ENCODE results near the gene FEZ2.

DNA sequence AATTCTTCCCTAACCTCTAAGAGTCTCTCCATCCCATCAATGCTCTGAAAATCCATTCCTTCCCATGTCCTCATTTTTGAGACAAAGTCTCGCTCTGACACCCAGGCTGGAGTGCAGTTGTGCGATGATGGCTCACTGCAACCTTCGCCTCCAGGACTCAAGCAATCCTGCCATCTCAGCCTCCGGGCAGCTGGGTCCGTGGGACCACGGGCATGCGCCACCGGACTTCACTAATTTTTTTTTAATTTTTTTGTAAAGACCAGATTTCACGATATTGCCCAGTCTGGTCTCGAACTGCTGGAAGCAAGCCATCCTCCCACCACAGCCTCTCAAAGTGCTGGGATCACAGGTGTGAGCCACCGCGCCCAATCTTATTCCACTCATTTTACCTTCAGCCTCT is 1.6 kb downstream of the FEZ2 start:
- TF ChIP-seq, protein P1, sequence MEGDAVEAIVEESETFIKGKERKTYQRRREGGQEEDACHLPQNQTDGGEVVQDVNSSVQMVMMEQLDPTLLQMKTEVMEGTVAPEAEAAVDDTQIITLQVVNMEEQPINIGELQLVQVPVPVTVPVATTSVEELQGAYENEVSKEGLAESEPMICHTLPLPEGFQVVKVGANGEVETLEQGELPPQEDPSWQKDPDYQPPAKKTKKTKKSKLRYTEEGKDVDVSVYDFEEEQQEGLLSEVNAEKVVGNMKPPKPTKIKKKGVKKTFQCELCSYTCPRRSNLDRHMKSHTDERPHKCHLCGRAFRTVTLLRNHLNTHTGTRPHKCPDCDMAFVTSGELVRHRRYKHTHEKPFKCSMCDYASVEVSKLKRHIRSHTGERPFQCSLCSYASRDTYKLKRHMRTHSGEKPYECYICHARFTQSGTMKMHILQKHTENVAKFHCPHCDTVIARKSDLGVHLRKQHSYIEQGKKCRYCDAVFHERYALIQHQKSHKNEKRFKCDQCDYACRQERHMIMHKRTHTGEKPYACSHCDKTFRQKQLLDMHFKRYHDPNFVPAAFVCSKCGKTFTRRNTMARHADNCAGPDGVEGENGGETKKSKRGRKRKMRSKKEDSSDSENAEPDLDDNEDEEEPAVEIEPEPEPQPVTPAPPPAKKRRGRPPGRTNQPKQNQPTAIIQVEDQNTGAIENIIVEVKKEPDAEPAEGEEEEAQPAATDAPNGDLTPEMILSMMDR (IDR thresholded peaks at IDR 0.05; ENCODE audit: poor library complexity, severe bottlenecking) = no peak
- no peak for TF ChIP-seq EP300 (conservative IDR thresholded peaks at IDR 0.05; ENCODE audit: poor library complexity, severe bottlenecking)
- TF ChIP-seq POLR2AphosphoS5 (IDR thresholded peaks at IDR 0.05) = no peak
- TF ChIP-seq, protein P2, sequence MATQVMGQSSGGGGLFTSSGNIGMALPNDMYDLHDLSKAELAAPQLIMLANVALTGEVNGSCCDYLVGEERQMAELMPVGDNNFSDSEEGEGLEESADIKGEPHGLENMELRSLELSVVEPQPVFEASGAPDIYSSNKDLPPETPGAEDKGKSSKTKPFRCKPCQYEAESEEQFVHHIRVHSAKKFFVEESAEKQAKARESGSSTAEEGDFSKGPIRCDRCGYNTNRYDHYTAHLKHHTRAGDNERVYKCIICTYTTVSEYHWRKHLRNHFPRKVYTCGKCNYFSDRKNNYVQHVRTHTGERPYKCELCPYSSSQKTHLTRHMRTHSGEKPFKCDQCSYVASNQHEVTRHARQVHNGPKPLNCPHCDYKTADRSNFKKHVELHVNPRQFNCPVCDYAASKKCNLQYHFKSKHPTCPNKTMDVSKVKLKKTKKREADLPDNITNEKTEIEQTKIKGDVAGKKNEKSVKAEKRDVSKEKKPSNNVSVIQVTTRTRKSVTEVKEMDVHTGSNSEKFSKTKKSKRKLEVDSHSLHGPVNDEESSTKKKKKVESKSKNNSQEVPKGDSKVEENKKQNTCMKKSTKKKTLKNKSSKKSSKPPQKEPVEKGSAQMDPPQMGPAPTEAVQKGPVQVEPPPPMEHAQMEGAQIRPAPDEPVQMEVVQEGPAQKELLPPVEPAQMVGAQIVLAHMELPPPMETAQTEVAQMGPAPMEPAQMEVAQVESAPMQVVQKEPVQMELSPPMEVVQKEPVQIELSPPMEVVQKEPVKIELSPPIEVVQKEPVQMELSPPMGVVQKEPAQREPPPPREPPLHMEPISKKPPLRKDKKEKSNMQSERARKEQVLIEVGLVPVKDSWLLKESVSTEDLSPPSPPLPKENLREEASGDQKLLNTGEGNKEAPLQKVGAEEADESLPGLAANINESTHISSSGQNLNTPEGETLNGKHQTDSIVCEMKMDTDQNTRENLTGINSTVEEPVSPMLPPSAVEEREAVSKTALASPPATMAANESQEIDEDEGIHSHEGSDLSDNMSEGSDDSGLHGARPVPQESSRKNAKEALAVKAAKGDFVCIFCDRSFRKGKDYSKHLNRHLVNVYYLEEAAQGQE (IDR thresholded peaks at IDR 0.05; ENCODE audit: borderline replicate concordance) = no peak

Data from neural cell (in vitro differentiated cells).